MM.1S (cell line): Measurements from ENCODE around the gene TRPC1.

Source experiments
- DNase-seq: peaks from one replicate; pipeline ENCODE4 v3.0.0-alpha.2; 2015
- H2AFZ ChIP-seq: fragments of 300-600 bp; sonication (generic); 2 replicates; pipeline ENCODE4 v1.6.0; 2016; ENCODE audit warnings: antibody characterized with exemption, low read length
- H3F3A ChIP-seq: fragments of 300-600 bp; sonication (generic); 2 replicates; pipeline ENCODE4 v1.6.1; 2016; ENCODE audit warnings: mild to moderate bottlenecking, antibody characterized with exemption, low read length, moderate library complexity, mixed read lengths; ENCODE audit not compliant: insufficient read depth
- H3K27ac ChIP-seq: fragments of 300-600 bp; sonication (generic); 2 replicates; pipeline ENCODE4 v1.5.1; 2016; ENCODE audit warnings: mild to moderate bottlenecking, low read length
- H3K27me3 ChIP-seq: fragments of 300-600 bp; sonication (generic); replicated peaks from 2 replicates; pipeline ENCODE4 v1.6.0; 2016; ENCODE audit warnings: low read length; ENCODE audit not compliant: insufficient read depth
- H3K36me3 ChIP-seq: fragments of 300-600 bp; sonication (generic); replicated peaks from 2 replicates; pipeline ENCODE4 v1.6.1; 2016; ENCODE audit warnings: mild to moderate bottlenecking, low read length, mixed read lengths; ENCODE audit not compliant: insufficient read depth
- H3K4me1 ChIP-seq: fragments of 300-600 bp; sonication (generic); 2 replicates; pipeline ENCODE4 v1.6.1; 2016; ENCODE audit warnings: low read length, mixed read lengths
- H3K4me2 ChIP-seq: fragments of 300-600 bp; sonication (generic); 2 replicates; pipeline ENCODE4 v1.6.0; 2016; ENCODE audit warnings: low read depth, low read length
- H3K4me3 ChIP-seq: fragments of 300-600 bp; sonication (generic); 2 replicates; pipeline ENCODE4 v1.5.1; 2016; ENCODE audit warnings: low read length, mixed read lengths
- H3K79me2 ChIP-seq: fragments of 300-600 bp; sonication (generic); 2 replicates; pipeline ENCODE4 v1.6.1; 2016; ENCODE audit warnings: mixed run types, low read length, mixed read lengths
- H3K9ac ChIP-seq: fragments of 300-600 bp; sonication (generic); 2 replicates; pipeline ENCODE4 v1.6.1; 2016; ENCODE audit warnings: low read length, mixed read lengths
- H3K9me2 ChIP-seq: fragments of 300-600 bp; sonication (generic); replicated peaks from 2 replicates; pipeline ENCODE4 v1.6.1; 2016; ENCODE audit warnings: mild to moderate bottlenecking, low read length, mixed read lengths; ENCODE audit not compliant: insufficient read depth
- H3K9me3 ChIP-seq: fragments of 300-600 bp; sonication (generic); replicated peaks from 2 replicates; pipeline ENCODE4 v1.6.1; 2016; ENCODE audit warnings: mild to moderate bottlenecking, low read length, mixed read lengths; ENCODE audit not compliant: insufficient read depth
- H4K20me1 ChIP-seq: fragments of 300-600 bp; sonication (generic); 2 replicates; pipeline ENCODE4 v1.6.1; 2016; ENCODE audit warnings: mild to moderate bottlenecking, low read length, moderate library complexity, mixed read lengths; ENCODE audit not compliant: insufficient read depth
- EZH2 ChIP-seq: fragments of 300-600 bp; sonication (generic); optimal IDR thresholded peaks from 2 replicates; pipeline ENCODE3; 2017; ENCODE audit warnings: low read depth, mild to moderate bottlenecking, antibody characterized with exemption, low read length, mixed read lengths
- EZH2phosphoT487 ChIP-seq: fragments of 300-600 bp; sonication (generic); IDR thresholded peaks from 2 replicates; pipeline ENCODE4 v1.6.1; 2018; ENCODE audit warnings: antibody characterized with exemption, low read length
- TF ChIP-seq, protein P1 (sequence below): fragments of 300-600 bp; sonication (generic); IDR thresholded peaks from 2 replicates; pipeline ENCODE4 v1.5.1; 2016; ENCODE audit warnings: antibody characterized with exemption, low read length, mixed read lengths

TRPC1 gene

DNA sequence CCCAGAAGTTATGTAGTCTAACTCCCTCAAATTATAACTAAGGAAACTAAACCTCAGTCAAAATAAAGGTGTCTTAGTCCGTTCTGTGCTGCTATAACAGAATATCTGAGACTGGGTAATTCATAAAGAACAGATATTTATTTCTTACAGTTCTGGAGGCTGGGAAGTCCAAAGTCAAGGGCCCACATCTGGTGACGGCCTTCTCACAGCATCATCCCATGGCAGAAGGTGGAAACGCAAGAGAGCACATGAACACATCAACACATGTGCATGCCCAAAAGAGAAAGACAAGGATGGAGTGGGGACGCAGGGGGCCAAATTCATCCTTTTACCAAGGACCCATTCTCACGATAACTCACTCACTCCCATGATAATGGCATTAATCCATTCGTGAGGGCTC lies 92.0 kb downstream of the TRPC1 start:
- Histone ChIP-seq H3K9me3 (no peaks in the 10 kb centered on the region), H3K36me3 (no peaks in the 10 kb centered on the region), H3K9me2 (no peaks in the 10 kb centered on the region), H3K9ac (no peak overlapping the region), H3K79me2 (no peaks in the 10 kb centered on the region), H3K4me3 (no peak overlapping the region), H3F3A (no peaks in the 10 kb centered on the region), H3K4me1 (no peaks in the 10 kb centered on the region), H4K20me1 (no peaks in the 10 kb centered on the region), H2AFZ (no peak overlapping the region), H3K27me3 (no peaks in the 10 kb centered on the region), H3K4me2 (no peak overlapping the region), H3K27ac (no peak overlapping the region)
- no peak for DNase-seq
- TF ChIP-seq, protein P1, sequence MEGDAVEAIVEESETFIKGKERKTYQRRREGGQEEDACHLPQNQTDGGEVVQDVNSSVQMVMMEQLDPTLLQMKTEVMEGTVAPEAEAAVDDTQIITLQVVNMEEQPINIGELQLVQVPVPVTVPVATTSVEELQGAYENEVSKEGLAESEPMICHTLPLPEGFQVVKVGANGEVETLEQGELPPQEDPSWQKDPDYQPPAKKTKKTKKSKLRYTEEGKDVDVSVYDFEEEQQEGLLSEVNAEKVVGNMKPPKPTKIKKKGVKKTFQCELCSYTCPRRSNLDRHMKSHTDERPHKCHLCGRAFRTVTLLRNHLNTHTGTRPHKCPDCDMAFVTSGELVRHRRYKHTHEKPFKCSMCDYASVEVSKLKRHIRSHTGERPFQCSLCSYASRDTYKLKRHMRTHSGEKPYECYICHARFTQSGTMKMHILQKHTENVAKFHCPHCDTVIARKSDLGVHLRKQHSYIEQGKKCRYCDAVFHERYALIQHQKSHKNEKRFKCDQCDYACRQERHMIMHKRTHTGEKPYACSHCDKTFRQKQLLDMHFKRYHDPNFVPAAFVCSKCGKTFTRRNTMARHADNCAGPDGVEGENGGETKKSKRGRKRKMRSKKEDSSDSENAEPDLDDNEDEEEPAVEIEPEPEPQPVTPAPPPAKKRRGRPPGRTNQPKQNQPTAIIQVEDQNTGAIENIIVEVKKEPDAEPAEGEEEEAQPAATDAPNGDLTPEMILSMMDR = no peak
- TF ChIP-seq EZH2phosphoT487 (no peak), EZH2 (no peak)

- no peaks in the 10 kb centered on the region for H3F3A ChIP-seq
- no peaks in the 10 kb centered on the region for H3K9me3 ChIP-seq
- TF ChIP-seq, protein P1 = no peak
- TF ChIP-seq EZH2 (no peak), EZH2phosphoT487 (no peak)
- no peaks in the 10 kb centered on the region for H3K79me2 ChIP-seq
- DNase-seq = no peak
- no peaks in the 10 kb centered on the region for H3K4me1 ChIP-seq
- no peaks in the 10 kb centered on the region for H3K27me3 ChIP-seq
- no peak overlapping the region for H3K4me3 ChIP-seq
- H4K20me1 ChIP-seq = no peaks in the 10 kb centered on the region
- H3K9me2 ChIP-seq = no peaks in the 10 kb centered on the region
- H3K27ac ChIP-seq = no peak overlapping the region
- no peak overlapping the region for H3K4me2 ChIP-seq
- H3K36me3 ChIP-seq = no peaks in the 10 kb centered on the region
- H3K9ac ChIP-seq = no peak overlapping the region
- no peak overlapping the region for H2AFZ ChIP-seq
Observed at GRCh38 chr3:142817356-142817755, 93.5 kb downstream of the TRPC1 start.

GRCh38 chr3:142817897-142818296 lies 94.1 kb downstream of the TRPC1 start:
- Histone ChIP-seq H4K20me1 (no peaks in the 10 kb centered on the region), H3K36me3 (no peaks in the 10 kb centered on the region), H3F3A (no peaks in the 10 kb centered on the region), H3K27ac (no peak overlapping the region), H3K4me1 (no peaks in the 10 kb centered on the region), H3K9ac (no peak overlapping the region), H3K9me2 (no peaks in the 10 kb centered on the region), H3K79me2 (no peaks in the 10 kb centered on the region), H3K4me2 (no peak overlapping the region), H3K4me3 (no peak overlapping the region), H2AFZ (no peak overlapping the region), H3K27me3 (no peaks in the 10 kb centered on the region), H3K9me3 (no peaks in the 10 kb centered on the region)
- DNase-seq = no peak
- TF ChIP-seq EZH2 = no peak
- TF ChIP-seq, protein P1 = no peak
- TF ChIP-seq EZH2phosphoT487 = no peak
